Measurements from ENCODE around the gene SAMD1. TPM values are rescaled to one million over a fixed set of nuclear protein-coding genes. Genes with fewer than 3 reads are reported as not detected.

SAMD1 gene
- total and polyA plus RNA-seq, 2 donors from 2014 or later: 23.3 to 28.3 TPM

DNA sequence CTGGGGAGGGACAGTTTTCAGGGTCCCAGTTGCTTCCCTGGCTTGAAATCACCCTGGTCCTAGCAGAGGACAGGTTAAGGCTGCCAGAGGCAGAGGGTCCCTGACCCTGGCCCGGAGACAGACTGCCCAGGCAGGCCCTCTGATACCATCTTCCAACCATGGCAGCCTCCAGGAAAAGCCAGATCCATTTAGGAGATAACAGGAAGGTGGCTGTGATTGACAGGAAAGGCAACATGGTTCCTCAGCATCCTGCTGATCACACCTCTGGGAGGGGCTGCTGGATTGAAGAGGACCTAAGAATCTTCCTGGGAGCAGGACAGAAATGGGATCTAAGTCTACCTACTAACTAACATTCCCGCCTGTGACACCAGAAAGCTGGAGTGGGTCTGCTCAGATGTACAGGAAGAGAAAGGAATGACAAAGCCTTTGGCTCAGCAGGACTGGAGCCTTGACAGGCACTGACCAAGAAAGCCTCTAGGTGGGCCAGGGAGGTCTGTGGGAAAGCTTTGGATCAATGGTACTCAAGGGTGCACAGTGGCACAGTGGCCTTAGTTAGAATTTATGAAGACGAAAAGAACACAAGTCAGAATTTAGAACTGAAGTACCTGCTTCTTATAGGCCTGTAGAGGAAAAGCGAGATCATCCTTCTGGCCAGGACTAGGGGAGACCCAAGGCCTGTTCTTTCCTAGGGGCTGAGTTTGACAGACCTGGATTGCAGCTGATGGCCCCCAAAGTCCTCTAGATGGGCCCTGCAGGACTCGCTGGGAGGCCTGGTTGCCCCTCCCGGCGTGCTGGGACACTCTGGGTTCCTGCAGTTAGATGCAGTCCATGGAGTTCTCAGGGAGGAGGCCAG, 29.3 kb upstream of the SAMD1 start:
- no peaks in the 10 kb centered on the region for H3K27me3 ChIP-seq (ENCODE audit: control insufficient read depth, insufficient read depth, low read length)
- intact Hi-C loops (cut with DNase I): no loop called here

DNA sequence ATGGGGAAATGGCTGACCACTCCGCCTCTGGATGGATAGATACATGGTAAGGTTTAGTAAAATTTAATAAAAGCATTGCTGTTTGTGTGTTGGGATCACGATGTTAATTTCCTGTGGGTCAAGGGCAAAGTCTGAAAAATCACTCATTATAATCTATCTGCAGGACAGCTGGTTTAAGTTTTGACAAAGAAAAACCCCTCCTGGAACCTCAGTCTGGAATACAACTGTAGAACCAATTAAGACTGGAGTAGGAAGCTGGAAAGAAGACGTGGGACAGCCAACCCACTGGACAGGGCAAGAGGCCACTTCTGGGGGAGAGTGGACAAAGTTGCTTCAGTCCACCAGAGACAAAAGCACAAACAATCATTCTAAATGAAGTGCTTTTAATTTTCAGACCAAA, 28.6 kb upstream of the SAMD1 start:
- Histone ChIP-seq H3K4me3 (ENCODE audit: low read length in 3 of 3) (peak overlapping the region in 2 of 3 donors; percentile 81 to 86), H3K27me3 (ENCODE audit: control insufficient read depth, insufficient read depth, low read length) (no peaks in the 10 kb centered on the region), H3K4me1 (ENCODE audit: control insufficient read depth in 2 of 3, insufficient read depth in 2 of 3, low read depth in 1 of 3, low read length in 3 of 3) (peaks cover 0 to 27% (median 25%) of the 10 kb centered on the region in 3 donors), H3K9ac (ENCODE audit: low read length in 3 of 3) (peak overlapping the region in 2 of 3 donors; percentile 87 to 92), H3K9me3 (ENCODE audit: control insufficient read depth in 2 of 3, insufficient read depth in 1 of 3, low read length in 3 of 3) (no peaks in the 10 kb centered on the region), H3K27ac (ENCODE audit: low read depth in 2 of 2, low read length in 2 of 2) (peak overlapping the region; percentile 98 to 99), H3K36me3 (ENCODE audit: control insufficient read depth in 2 of 3, insufficient read depth in 3 of 3, low read length in 3 of 3) (no peaks in the 10 kb centered on the region)
- intact Hi-C loops (cut with DNase I): no loop called here
- DNase-seq (no peak), FAIRE-seq (no peak)
- TF ChIP-seq, protein P1, sequence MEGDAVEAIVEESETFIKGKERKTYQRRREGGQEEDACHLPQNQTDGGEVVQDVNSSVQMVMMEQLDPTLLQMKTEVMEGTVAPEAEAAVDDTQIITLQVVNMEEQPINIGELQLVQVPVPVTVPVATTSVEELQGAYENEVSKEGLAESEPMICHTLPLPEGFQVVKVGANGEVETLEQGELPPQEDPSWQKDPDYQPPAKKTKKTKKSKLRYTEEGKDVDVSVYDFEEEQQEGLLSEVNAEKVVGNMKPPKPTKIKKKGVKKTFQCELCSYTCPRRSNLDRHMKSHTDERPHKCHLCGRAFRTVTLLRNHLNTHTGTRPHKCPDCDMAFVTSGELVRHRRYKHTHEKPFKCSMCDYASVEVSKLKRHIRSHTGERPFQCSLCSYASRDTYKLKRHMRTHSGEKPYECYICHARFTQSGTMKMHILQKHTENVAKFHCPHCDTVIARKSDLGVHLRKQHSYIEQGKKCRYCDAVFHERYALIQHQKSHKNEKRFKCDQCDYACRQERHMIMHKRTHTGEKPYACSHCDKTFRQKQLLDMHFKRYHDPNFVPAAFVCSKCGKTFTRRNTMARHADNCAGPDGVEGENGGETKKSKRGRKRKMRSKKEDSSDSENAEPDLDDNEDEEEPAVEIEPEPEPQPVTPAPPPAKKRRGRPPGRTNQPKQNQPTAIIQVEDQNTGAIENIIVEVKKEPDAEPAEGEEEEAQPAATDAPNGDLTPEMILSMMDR (IDR thresholded peaks at IDR 0.05; ENCODE audit: borderline replicate concordance, extremely low read depth, insufficient read depth): no peak

More for the DNA sequence above, 29.3 kb upstream of the SAMD1 start:
- FAIRE-seq (no peak), DNase-seq (no peak)
- TF ChIP-seq, protein P1 (IDR thresholded peaks at IDR 0.05; ENCODE audit: borderline replicate concordance, extremely low read depth, insufficient read depth): no peak
- H3K4me1 ChIP-seq (ENCODE audit: control insufficient read depth in 2 of 3, insufficient read depth in 2 of 3, low read depth in 1 of 3, low read length in 3 of 3): peaks cover 0 to 27% (median 25%) of the 10 kb centered on the region in 3 donors
- no peak overlapping the region for H3K4me3 ChIP-seq (ENCODE audit: low read length in 3 of 3)
- peak overlapping the region in 2 of 3 donors; percentile 17 to 33 for H3K9ac ChIP-seq (ENCODE audit: low read length in 3 of 3)
- no peaks in the 10 kb centered on the region for H3K9me3 ChIP-seq (ENCODE audit: control insufficient read depth in 2 of 3, insufficient read depth in 1 of 3, low read length in 3 of 3)
- peak overlapping the region; percentile 98 to 99 for H3K27ac ChIP-seq (ENCODE audit: low read depth in 2 of 2, low read length in 2 of 2)
- no peaks in the 10 kb centered on the region for H3K36me3 ChIP-seq (ENCODE audit: control insufficient read depth in 2 of 3, insufficient read depth in 3 of 3, low read length in 3 of 3)

DNA sequence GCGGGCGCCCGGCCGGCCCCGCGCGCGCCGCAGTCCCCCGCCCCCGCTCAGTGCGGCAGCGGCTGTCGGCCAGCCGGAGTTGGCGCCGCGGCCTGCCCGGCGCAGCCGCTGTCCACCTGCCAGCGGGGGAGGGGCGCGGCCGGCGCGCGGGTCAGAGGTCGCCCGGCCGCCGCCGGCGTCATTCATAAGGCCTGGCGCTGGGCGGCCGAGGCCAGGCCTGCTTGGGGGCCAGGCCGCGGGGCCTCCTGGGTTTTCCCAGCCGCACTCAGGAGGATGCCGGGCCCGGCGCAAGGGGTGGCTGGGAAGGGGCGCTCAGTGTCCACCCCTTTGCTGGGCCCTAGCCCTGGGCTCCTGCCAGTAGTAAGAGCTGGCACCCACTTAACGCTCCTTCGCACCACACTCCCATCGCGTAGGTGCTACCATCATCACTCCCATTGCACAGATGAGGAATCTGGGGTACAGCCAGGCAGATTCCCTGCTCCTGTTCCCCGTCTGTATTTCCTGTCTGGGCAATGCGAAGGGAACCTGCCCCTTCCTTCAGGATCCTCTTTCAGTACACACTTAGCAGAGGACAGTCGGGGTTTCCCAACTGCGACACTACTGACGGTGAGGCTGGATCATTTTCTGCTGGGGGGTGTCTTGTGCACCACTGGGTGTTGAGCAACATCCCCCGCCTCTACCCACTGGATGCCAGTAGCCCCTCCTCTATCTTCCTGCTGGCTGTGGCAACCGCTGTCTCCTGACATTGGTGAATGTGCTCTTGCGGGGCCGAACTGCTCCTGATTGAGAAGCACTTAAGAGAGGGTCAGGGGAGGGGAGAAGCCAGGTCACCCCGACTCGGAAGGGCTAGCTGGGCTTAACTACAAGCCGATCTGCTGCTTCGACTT, 27.9 kb upstream of the SAMD1 start:
- DNase-seq (peak; percentile 47 to 92 (median 70)), FAIRE-seq (no peak)
- H3K27ac ChIP-seq (ENCODE audit: low read depth in 2 of 2, low read length in 2 of 2): peak overlapping the region; percentile 98 to 99
- TF ChIP-seq, protein P1 (IDR thresholded peaks at IDR 0.05; ENCODE audit: borderline replicate concordance, extremely low read depth, insufficient read depth): no peak
- H3K4me3 ChIP-seq (ENCODE audit: low read length in 3 of 3): peak overlapping the region; percentile 60 to 86 (median 81)
- peaks cover 0 to 33% (median 29%) of the 10 kb centered on the region in 3 donors for H3K4me1 ChIP-seq (ENCODE audit: control insufficient read depth in 2 of 3, insufficient read depth in 2 of 3, low read depth in 1 of 3, low read length in 3 of 3)
- peak overlapping the region; percentile 32 to 92 (median 87) for H3K9ac ChIP-seq (ENCODE audit: low read length in 3 of 3)
- H3K27me3 ChIP-seq (ENCODE audit: control insufficient read depth, insufficient read depth, low read length): no peaks in the 10 kb centered on the region
- no peaks in the 10 kb centered on the region for H3K9me3 ChIP-seq (ENCODE audit: control insufficient read depth in 2 of 3, insufficient read depth in 1 of 3, low read length in 3 of 3)
- no peaks in the 10 kb centered on the region for H3K36me3 ChIP-seq (ENCODE audit: control insufficient read depth in 2 of 3, insufficient read depth in 3 of 3, low read length in 3 of 3)
- intact Hi-C loops (cut with DNase I): no loop called here
